ENCODE data around the gene RLN3. TPM values are rescaled to one million over a fixed set of nuclear protein-coding genes. Genes with fewer than 3 reads are reported as not detected.

RLN3 gene
- total RNA-seq, 3 donors from 2014 or later, result not detected

- H3K9me3 ChIP-seq, result peaks cover 0 to 8% of the 10 kb centered on the region in 2 donors
- no peak for DNase-seq (ENCODE audit: low spot score in 2 of 2)
- H3K27me3 ChIP-seq, result no peaks in the 10 kb centered on the region
- H3K4me1 ChIP-seq, result peaks cover 5 to 6% of the 10 kb centered on the region in 2 donors
- no peak overlapping the region for H3K27ac ChIP-seq
- intact Hi-C loops (cut with DNase I; ENCODE audit: low total_unique reads), result no loop called here
- H3K4me3 ChIP-seq, result no peak overlapping the region
- no peaks in the 10 kb centered on the region for H3K36me3 ChIP-seq
- TF ChIP-seq POLR2A (IDR thresholded peaks at IDR 0.05), result no peak
- TF ChIP-seq, protein P1, sequence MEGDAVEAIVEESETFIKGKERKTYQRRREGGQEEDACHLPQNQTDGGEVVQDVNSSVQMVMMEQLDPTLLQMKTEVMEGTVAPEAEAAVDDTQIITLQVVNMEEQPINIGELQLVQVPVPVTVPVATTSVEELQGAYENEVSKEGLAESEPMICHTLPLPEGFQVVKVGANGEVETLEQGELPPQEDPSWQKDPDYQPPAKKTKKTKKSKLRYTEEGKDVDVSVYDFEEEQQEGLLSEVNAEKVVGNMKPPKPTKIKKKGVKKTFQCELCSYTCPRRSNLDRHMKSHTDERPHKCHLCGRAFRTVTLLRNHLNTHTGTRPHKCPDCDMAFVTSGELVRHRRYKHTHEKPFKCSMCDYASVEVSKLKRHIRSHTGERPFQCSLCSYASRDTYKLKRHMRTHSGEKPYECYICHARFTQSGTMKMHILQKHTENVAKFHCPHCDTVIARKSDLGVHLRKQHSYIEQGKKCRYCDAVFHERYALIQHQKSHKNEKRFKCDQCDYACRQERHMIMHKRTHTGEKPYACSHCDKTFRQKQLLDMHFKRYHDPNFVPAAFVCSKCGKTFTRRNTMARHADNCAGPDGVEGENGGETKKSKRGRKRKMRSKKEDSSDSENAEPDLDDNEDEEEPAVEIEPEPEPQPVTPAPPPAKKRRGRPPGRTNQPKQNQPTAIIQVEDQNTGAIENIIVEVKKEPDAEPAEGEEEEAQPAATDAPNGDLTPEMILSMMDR (IDR thresholded peaks at IDR 0.05), result no peak
- no peak for TF ChIP-seq POLR2AphosphoS5 (IDR thresholded peaks at IDR 0.05)
Measured at GRCh38 chr19:14055396-14055795, 27.4 kb downstream of the RLN3 start.

- Histone ChIP-seq H3K36me3 (no peaks in the 10 kb centered on the region), H3K27me3 (no peaks in the 10 kb centered on the region), H3K4me1 (peaks cover 5 to 6% of the 10 kb centered on the region in 2 donors), H3K27ac (no peak overlapping the region), H3K9me3 (peaks cover 0 to 8% of the 10 kb centered on the region in 2 donors), H3K4me3 (no peak overlapping the region)
- TF ChIP-seq, protein P1 (IDR thresholded peaks at IDR 0.05), result no peak
- TF ChIP-seq POLR2AphosphoS5 (IDR thresholded peaks at IDR 0.05) (no peak), POLR2A (IDR thresholded peaks at IDR 0.05) (no peak)
- intact Hi-C loops (cut with DNase I; ENCODE audit: low total_unique reads), result no loop called here
- DNase-seq (ENCODE audit: low spot score in 2 of 2), result no peak
Measured at GRCh38 chr19:14056069-14056666, 28.2 kb downstream of the RLN3 start.

DNA sequence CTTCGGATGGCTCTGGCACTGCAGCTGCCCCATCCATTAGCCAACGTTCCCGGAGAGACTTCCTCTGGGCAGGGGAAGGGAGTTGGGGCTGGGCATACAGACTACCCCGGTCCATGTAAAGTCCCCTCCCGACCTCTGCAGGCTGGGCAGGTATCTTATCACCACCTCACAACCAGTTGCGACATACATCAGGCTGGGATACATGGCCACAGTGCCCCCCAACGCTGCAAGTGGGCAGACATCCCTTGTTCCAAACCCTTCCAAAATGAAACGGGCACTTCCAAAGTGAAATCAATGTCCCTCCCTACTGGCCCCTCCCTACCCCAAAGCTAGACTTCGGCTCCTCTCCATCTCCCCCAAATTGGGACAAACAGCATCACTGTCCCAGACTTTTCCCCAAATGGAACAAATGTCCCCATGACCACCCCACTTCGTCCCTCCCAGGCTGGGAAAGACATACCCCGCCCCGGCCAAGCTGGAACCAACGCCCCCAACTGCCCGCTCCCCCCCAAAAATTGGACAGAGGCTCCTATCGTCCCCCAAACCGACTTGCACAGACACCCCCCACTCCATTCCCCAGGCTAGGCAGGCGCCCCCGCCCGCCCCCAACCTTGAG lies 28.9 kb downstream of the RLN3 start:
- Histone ChIP-seq H3K27me3 (no peaks in the 10 kb centered on the region), H3K9me3 (peaks cover 0 to 8% of the 10 kb centered on the region in 2 donors), H3K4me1 (peaks cover 6 to 8% of the 10 kb centered on the region in 2 donors), H3K36me3 (no peaks in the 10 kb centered on the region), H3K4me3 (peak overlapping the region; percentile 24 to 70 (median 54)), H3K27ac (peak overlapping the region; percentile 13 to 52)
- TF ChIP-seq POLR2AphosphoS5 (IDR thresholded peaks at IDR 0.05), result no peak
- TF ChIP-seq POLR2A (IDR thresholded peaks at IDR 0.05), result no peak
- TF ChIP-seq, protein P1 (IDR thresholded peaks at IDR 0.05), result no peak
- DNase-seq (ENCODE audit: low spot score in 2 of 2), result no peak
- intact Hi-C loops (cut with DNase I; ENCODE audit: low total_unique reads), result no loop called here

DNA sequence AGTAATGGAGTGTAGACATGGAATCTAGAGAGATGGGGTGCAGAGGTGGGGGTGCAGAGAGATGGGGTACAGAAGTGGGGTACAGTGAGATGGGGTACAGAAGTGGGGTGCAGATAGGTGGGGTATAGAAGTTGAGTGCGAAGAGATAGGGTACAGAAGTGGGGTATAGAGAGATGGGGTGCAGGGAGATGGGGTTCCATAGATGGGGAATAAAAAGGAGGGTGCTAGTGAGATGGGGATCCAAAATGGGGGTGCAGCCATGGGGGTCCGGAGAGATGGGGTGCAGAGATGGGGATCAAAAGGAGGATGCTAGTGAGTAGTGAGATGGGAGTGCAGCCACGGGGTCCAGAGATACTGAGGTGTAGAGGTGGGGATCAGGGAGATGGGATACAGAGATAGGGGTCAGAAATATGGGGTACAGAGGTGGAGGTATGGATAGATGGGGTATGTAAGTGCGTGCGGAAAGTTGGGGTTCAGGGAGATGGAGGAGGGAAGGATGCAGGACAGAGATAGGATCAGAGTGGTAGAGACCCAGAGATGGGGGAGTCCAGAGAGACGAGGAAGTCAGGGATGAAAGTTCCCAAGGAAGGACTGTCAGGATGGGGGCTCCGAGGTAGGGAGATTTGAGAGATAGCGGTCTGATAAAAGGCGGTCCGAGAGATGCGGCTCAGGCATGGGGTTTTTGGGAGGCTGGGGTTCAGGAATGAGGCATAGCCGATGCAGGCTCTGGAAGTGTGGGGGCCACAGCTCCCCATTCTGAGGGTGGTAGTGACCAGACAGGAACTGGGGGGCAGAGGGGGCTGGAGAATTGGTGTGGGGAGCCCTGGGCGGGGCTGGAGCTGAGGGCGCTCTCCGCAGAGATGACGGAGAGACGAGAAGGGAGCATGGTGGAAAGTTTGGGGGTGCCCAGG lies 30.5 kb downstream of the RLN3 start:
- TF ChIP-seq POLR2A (IDR thresholded peaks at IDR 0.05) (no peak), POLR2AphosphoS5 (IDR thresholded peaks at IDR 0.05) (no peak)
- TF ChIP-seq, protein P1 (IDR thresholded peaks at IDR 0.05), result no peak
- Histone ChIP-seq H3K27ac (no peak overlapping the region), H3K36me3 (no peaks in the 10 kb centered on the region), H3K27me3 (no peaks in the 10 kb centered on the region), H3K4me1 (peaks cover 6 to 9% of the 10 kb centered on the region in 2 donors), H3K9me3 (peaks cover 0 to 3% of the 10 kb centered on the region in 2 donors), H3K4me3 (peak overlapping the region in 2 of 3 donors; percentile 54 to 70)
- no peak for DNase-seq (ENCODE audit: low spot score in 2 of 2)
- intact Hi-C loops (cut with DNase I; ENCODE audit: low total_unique reads), result no loop called here

Measured in breast epithelium (tissue), 4 donors.